Measurements from ENCODE around the gene FOXN3.
"Not testable (repeated sequence)": the region's sequence is repeated elsewhere in the genome, so short reads cannot be mapped to it uniquely, and the experiment has no call there.

Gene FOXN3

GRCh38 chr14:89215531-89215930 lies 201.5 kb downstream of the FOXN3 start:
- no peak for DNase-seq

GRCh38 chr14:89215114-89215513 lies 201.9 kb downstream of the FOXN3 start:
- no peak for DNase-seq

GRCh38 chr14:89214221-89214965 lies 202.6 kb downstream of the FOXN3 start:
- no peak for DNase-seq

- no peak for DNase-seq
These were observed 204.4 kb downstream of the FOXN3 start for GRCh38 chr14:89212386-89213235.

- no peak for DNase-seq
These were observed 207.5 kb downstream of the FOXN3 start for GRCh38 chr14:89209558-89209957.

- DNase-seq = no peak
These were observed 209.1 kb downstream of the FOXN3 start for GRCh38 chr14:89207925-89208328.

GRCh38 chr14:89206389-89207031 lies 210.5 kb downstream of the FOXN3 start:
- no peak for DNase-seq

GRCh38 chr14:89205137-89205740 lies 211.8 kb downstream of the FOXN3 start:
- no peak for DNase-seq

GRCh38 chr14:89202413-89203190 lies 214.4 kb downstream of the FOXN3 start:
- DNase-seq = no peak

- DNase-seq = no peak
These were observed 215.4 kb downstream of the FOXN3 start for GRCh38 chr14:89201645-89202044.

GRCh38 chr14:89199357-89199756 lies 217.7 kb downstream of the FOXN3 start:
- DNase-seq = not testable (repeated sequence)

- DNase-seq = no peak
These were observed 218.3 kb downstream of the FOXN3 start for GRCh38 chr14:89198544-89199329.

- DNase-seq = no peak
These were observed 219.4 kb downstream of the FOXN3 start for GRCh38 chr14:89197623-89198022.

GRCh38 chr14:89196545-89196944 lies 220.5 kb downstream of the FOXN3 start:
- no peak for DNase-seq

GRCh38 chr14:89194376-89194775 lies 222.7 kb downstream of the FOXN3 start:
- no peak for DNase-seq

- no peak for DNase-seq
These were observed 226.1 kb downstream of the FOXN3 start for GRCh38 chr14:89190765-89191513.

- no peak for DNase-seq
These were observed 228.5 kb downstream of the FOXN3 start for GRCh38 chr14:89188492-89188891.

- no peak for DNase-seq
These were observed 229.5 kb downstream of the FOXN3 start for GRCh38 chr14:89187501-89187900.

- DNase-seq = no peak
These were observed 230.1 kb downstream of the FOXN3 start for GRCh38 chr14:89186856-89187376.
